Activated CD4-positive, alpha-beta T cell treated with anti-CD3 and anti-CD28 coated beads, Interleukin-2, amount 10 ng/mL, durations not matched to agents 24 days and 14 days (primary cell): ENCODE data around the gene TXNIP. TPM values are rescaled to one million over a fixed set of nuclear protein-coding genes. Genes with fewer than 3 reads are reported as not detected.

Experiments used
- DNase-seq: peaks from one replicate; pipeline ENCODE4 v3.0.0; 2022
- H3K27ac Mint-ChIP-seq: one replicate; pipeline ENCODE4 v1.8.0; 2022; ENCODE audit warnings: mild to moderate bottlenecking, mixed read lengths
- H3K27me3 Mint-ChIP-seq: one replicate; pipeline ENCODE4 v1.8.0; 2022; ENCODE audit warnings: mixed read lengths
- H3K36me3 Mint-ChIP-seq: one replicate; pipeline ENCODE4 v1.8.0; 2022; ENCODE audit warnings: low read depth, mild to moderate bottlenecking, mixed read lengths
- H3K4me1 Mint-ChIP-seq: one replicate; pipeline ENCODE4 v1.8.0; 2021; ENCODE audit warnings: mixed read lengths
- H3K4me3 Mint-ChIP-seq: one replicate; pipeline ENCODE4 v1.8.0; 2022; ENCODE audit warnings: mild to moderate bottlenecking, moderate library complexity, mixed read lengths
- H3K9me3 Mint-ChIP-seq: one replicate; pipeline ENCODE4 v1.8.0; 2021; ENCODE audit warnings: mixed read lengths
- intact Hi-C: fragments of 100-400 bp; cut with micrococcal nuclease; formaldehyde crosslinking; loops from one replicate; pipeline ENCODE4 v1.15.1; 2023
- total RNA-seq: library from RNA; stranded (reverse); gene quantifications from 2 replicates; pipeline ENCODE4 v1.2.3, GENCODE V29; 2022

The TXNIP gene
- total RNA-seq, 1 donor from 2014 or later = 85.2 TPM

DNA sequence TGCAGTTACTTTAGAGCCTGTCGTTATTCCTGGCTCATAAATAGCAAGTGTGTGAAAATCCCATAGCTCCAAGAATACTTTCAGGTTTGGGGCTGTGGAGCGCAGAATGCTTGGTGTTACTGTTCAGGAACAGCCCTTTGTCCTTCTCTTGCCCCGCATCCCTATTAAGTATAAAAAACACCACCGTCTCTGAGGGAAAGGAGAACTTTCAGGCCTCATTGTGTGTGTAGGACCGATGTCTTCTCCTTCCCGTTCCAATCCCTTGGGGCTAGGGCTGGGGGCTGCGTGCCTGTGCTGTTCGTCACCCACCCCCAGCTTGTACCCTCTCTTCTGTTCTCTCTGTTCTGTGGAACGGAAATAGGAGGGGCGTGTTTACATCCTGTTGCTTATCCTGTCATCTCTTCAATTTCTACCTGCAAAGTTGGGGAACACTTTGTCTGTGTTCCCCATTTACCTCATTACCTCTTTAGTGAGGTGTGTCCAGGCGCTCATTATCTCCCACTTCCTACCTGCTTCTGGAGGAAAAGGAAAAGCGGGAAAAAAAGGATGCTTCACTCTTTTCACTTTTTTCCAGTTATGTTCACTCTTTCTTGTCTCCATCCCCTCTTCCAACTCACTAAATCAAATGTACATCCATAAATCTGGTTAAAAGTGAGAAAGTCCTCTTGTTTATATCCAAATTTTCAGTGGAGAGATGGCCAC, 788 bp upstream of the TXNIP start:
- Mint-ChIP-seq H3K27me3 (no peaks in the 10 kb centered on the region), H3K27ac (peak overlapping the region; percentile 98), H3K4me3 (peak overlapping the region; percentile 93), H3K4me1 (peaks cover 63% of the 10 kb centered on the region), H3K36me3 (peaks cover 40% of the 10 kb centered on the region), H3K9me3 (no peaks in the 10 kb centered on the region)
- intact Hi-C loops = loop anchor here (2.0 to 10.0 kb wide), 2 partner anchors 56 to 1548 kb away; partner anchors contain the start of gene BCL9
- DNase-seq = peak; percentile 91

DNA sequence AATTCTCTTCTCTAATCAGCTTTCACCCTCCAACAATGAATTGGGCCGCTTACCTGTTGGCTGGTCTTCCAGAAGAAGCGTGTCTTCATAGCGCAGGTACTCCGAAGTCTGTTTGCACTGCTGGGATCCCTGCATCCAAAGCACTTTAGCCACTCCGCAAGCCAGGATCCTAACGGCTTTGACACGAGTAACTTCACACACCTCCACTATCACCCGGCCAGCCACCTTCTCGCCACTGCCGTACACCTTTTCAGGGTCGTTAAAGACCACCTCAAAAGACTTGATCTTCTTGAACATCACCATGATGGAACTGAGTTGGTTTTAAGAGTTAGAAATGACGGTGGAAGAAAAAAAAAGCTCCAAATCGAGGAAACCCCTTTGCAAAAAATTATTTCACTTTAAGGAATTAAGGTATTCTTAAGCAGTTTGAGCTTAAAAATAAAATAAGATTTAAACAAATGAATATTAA, 381 bp downstream of the TXNIP start:
- peaks cover 69% of the 10 kb centered on the region for H3K4me1 Mint-ChIP-seq
- H3K4me3 Mint-ChIP-seq = peak overlapping the region; percentile 93

DNA sequence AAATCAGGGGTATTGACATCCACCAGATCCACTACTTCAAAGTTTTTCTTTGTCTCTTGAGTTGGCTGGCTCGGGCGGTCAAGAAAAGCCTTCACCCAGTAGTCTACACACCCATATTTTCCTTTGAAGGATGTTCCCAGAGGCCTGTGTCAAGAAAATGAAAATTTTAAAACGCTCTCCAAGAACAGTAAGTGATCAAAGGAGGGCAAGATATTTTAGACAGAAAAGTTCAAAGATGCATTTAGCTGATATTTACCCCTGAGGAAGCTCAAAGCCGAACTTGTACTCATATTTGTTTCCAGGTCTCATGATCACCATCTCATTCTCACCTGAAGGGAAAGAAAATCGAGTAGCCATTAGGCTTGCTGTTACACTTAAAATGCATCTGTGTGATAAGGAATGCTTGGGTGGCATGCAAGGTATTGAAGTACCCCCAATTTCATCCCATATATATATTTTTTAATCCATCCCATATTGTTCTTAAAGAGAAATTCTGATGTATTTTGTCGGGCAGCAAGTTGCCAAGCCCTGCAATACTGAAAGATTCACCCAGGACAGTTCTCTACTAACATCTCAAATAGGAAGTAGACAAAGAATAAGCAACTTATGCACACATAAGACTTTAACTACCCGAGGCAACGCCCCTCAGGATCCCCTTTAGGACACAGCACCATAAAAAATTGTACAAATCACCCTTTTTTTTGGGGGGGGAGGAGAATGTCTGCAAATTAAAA, 1.1 kb downstream of the TXNIP start:
- intact Hi-C loops = loop anchor here (10.0 kb wide), 1 partner anchor 1549 kb away; the partner anchor contains the start of gene BCL9
- peaks cover 48% of the 10 kb centered on the region for H3K36me3 Mint-ChIP-seq

More for the DNA sequence above, 381 bp downstream of the TXNIP start:
- no peaks in the 10 kb centered on the region for H3K9me3 Mint-ChIP-seq
- peak overlapping the region; percentile 98 for H3K27ac Mint-ChIP-seq
- peak; percentile 72 for DNase-seq
- H3K36me3 Mint-ChIP-seq = peaks cover 48% of the 10 kb centered on the region
- no peaks in the 10 kb centered on the region for H3K27me3 Mint-ChIP-seq
- intact Hi-C loops = loop anchor here (1.0 to 10.0 kb wide), 7 partner anchors 11 to 1549 kb away; partner anchors contain the start of genes ANKRD34A, BCL9, POLR3GL and RBM8A

DNA sequence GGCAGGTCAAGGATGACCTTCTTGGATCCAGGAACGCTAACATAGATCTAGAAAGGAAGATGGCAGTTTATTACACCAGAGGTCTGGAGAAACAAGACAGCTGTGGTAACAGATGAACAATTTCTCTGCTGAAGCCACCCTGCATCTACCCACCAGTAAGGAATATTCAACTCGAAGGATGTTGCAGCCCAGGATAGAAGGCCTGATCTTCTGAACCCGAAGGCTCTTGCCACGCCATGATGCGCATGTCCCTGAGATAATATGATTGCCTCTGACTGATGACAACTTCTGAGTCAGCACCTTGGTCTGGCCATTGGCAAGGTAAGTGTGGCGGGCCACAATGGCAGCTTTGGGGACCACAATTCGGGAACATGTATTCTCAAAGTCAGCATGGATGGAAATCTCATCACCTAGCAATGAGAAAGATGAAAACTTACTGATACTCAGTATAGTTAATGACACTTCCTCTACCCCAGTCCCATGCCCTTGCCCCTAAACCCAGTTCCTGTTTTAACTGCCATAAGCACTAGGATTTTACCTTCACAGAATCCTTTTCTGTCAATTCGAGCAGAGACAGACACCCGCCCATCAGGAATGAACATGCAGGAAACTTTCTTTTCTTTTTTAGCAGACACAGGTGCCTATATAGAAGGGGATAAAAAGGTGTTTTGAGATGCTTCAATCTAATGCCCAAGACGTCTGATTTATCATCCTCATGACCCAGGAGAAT, 1.8 kb downstream of the TXNIP start:
- H3K27me3 Mint-ChIP-seq = no peaks in the 10 kb centered on the region
- intact Hi-C loops = loop anchor here (10.0 kb wide), 1 partner anchor 1550 kb away; the partner anchor contains the start of gene BCL9
- H3K4me1 Mint-ChIP-seq = peaks cover 70% of the 10 kb centered on the region
- H3K9me3 Mint-ChIP-seq = no peaks in the 10 kb centered on the region
- H3K27ac Mint-ChIP-seq = peak overlapping the region; percentile 98
- H3K4me3 Mint-ChIP-seq = peak overlapping the region; percentile 93
- peak; percentile 77 for DNase-seq
- peaks cover 48% of the 10 kb centered on the region for H3K36me3 Mint-ChIP-seq

More for the DNA sequence above, 1.1 kb downstream of the TXNIP start:
- Mint-ChIP-seq H3K4me1 (peaks cover 74% of the 10 kb centered on the region), H3K27me3 (no peaks in the 10 kb centered on the region), H3K4me3 (peak overlapping the region; percentile 93), H3K9me3 (no peaks in the 10 kb centered on the region), H3K27ac (peak overlapping the region; percentile 98)
- no peak for DNase-seq

DNA sequence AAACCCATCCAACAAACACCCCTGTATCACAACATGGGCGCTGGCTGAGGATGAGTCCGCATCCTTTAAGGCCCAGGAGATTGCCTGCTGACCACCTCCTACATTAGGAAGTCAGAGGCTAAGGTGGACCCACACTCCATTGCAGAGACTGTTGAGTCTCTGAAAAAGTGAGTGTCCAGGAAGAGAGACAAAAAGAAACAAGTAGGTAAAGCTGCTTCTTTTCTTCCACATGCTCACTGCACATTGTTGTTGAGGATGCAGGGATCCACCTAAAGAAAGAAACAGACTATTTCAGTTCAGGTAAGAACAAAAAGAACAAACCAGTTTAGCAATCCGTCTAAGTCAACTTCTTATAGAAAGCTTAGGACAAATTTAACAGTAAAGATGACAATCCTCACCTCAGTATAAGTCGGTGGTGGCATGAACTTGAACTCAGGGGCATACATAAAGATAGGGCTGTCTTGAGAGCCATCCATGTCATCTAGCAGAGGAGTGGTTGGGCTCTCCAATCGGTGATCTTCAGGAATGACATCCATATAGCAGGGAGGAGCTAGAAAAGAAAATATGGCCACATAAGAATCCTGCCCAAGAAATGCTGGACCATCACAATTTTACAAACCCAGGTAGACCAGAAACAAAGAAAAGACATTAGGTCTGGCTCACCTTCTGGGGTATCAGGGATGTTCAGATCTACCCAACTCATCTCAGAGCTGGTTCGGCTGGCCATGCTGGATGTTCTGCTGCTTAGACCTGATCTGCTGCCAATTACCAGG, 2.6 kb downstream of the TXNIP start:
- H3K27ac Mint-ChIP-seq = peak overlapping the region; percentile 98
- DNase-seq = no peak
- H3K27me3 Mint-ChIP-seq = no peaks in the 10 kb centered on the region
- H3K36me3 Mint-ChIP-seq = peaks cover 48% of the 10 kb centered on the region
- peak overlapping the region; percentile 93 for H3K4me3 Mint-ChIP-seq
- intact Hi-C loops = loop anchor here (10.0 kb wide), 1 partner anchor 1551 kb away; the partner anchor contains the start of gene BCL9
- H3K4me1 Mint-ChIP-seq = peaks cover 64% of the 10 kb centered on the region
- H3K9me3 Mint-ChIP-seq = no peaks in the 10 kb centered on the region

DNA sequence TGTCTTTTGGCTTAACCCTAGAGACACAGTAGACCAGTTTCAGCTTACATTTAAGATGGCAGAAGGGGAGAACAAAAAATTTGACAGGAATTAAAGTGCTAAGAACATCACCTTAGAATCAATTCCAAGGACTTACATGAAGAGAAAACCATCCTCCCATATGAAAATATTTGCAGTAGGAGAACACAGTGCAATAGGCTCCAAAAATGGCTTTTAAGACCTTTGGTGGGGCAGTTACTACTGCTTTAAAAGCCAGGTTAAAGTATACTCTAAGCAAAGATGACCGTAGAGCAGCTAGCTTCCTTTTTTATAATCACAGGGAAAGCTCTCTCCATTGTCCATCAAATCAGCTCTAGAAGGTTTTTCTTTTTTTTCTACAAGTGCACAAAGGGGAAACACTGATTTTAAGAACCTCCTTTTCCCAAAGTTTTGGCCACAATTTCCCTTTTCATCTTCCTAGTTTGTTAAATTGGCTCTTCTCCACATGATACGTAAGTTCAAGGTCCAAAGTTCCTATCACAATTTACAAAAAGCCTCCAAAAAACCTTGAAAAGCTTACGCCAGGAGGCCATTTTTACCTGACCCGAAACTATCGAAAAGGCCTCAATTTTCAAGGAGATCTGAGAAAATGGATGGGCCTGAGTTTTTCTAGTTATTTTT, 3.3 kb downstream of the TXNIP start:
- intact Hi-C loops = loop anchor here (10.0 kb wide), 1 partner anchor 1552 kb away; the partner anchor contains the start of gene BCL9
- no peaks in the 10 kb centered on the region for H3K27me3 Mint-ChIP-seq
- H3K36me3 Mint-ChIP-seq = peaks cover 48% of the 10 kb centered on the region
- H3K9me3 Mint-ChIP-seq = no peaks in the 10 kb centered on the region
- peaks cover 61% of the 10 kb centered on the region for H3K4me1 Mint-ChIP-seq
- peak overlapping the region; percentile 93 for H3K4me3 Mint-ChIP-seq
- peak overlapping the region; percentile 98 for H3K27ac Mint-ChIP-seq
- DNase-seq = no peak

DNA sequence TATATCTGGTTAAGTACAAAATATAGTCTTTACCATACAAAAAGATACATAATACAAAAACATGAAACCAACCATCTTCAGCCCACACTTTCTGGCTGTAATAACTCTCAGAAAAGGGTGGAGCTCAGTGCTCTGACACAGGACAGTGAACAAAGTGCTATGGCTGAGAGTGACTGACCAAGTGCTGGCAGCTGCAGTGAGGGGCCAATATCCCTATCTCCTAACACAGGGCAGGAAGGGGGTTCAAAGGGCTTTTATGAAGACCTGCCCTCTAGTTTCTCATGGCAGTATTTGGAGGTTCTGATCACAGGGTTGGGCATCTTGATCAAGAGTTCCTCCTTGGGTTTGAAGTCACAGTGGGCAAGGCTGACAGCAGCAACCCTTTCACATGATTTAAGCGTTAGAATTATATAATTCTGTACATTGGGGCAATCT, 3.9 kb downstream of the TXNIP start:
- no peaks in the 10 kb centered on the region for H3K27me3 Mint-ChIP-seq
- peaks cover 48% of the 10 kb centered on the region for H3K36me3 Mint-ChIP-seq
- no peaks in the 10 kb centered on the region for H3K9me3 Mint-ChIP-seq
- intact Hi-C loops = loop anchor here (10.0 kb wide), 1 partner anchor 1552 kb away; the partner anchor contains the start of gene BCL9
- no peak for DNase-seq
- peaks cover 56% of the 10 kb centered on the region for H3K4me1 Mint-ChIP-seq
- H3K27ac Mint-ChIP-seq = peak overlapping the region; percentile 65
- H3K4me3 Mint-ChIP-seq = peak overlapping the region; percentile 93

DNA sequence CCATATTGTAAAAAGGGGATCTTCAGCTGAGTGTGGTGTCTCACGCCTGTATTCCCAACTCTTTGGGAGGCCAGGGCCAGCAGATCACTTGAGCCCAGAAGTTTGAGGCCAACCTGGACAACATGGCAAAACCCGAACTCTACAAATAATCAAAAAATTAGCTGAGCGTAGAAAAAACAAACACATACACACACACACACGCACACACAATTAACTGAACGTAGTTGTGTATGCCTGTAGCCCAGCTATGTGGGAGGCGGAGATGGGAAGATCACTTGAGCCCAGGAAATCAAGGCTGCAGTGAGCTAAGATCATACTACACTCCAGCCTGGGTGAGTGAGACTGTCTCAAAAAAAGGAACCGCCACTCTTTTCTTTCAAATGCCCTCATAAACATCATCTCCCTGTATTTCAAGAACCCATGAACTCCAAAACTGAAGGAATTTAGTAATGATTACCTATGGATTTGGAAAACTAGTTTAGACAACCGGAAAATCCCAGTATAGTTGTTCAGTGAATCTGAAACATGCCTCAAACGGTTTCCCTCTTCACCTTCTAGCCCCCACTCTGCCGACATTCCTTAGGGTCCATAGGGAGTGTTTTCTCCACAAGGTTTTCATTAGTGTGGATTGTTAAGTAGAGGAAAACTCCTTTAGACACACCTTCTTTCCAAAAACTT, 4.5 kb downstream of the TXNIP start:
- Mint-ChIP-seq H3K4me3 (peak overlapping the region; percentile 37), H3K36me3 (peaks cover 48% of the 10 kb centered on the region), H3K27ac (peak overlapping the region; percentile 34), H3K4me1 (peaks cover 52% of the 10 kb centered on the region), H3K27me3 (no peaks in the 10 kb centered on the region), H3K9me3 (no peaks in the 10 kb centered on the region)
- intact Hi-C loops = loop anchor here (10.0 kb wide), 1 partner anchor 1553 kb away; the partner anchor contains the start of gene BCL9
- no peak for DNase-seq

DNA sequence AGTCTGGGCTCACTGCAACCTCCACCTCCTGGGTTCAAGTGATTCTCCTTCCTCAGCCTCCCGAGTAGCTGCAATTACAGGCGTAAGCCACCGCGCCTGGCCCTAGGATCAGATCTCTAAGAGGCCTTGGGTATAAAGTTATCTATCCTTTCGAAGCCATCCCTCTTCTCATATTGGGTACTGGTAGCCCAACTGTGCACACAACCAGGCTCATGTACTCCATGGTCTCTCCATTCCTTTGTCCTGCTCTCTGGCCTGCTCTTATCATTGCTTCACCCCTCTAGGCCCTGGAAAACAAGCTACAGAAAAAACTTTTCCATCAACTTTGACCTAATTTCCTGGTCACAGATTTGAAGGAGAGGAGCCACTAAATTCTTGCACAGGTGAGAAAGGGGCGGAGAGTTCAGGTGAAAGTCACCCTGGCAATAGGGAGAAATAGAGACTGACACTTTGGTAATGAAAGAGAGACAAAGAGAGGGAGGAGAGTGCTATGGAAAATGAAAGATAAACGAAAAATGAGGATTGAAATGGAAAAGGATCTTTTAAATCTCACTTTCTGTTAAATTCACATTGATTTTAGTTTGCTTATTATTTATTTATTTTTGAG, 6.0 kb downstream of the TXNIP start:
- H3K4me3 Mint-ChIP-seq = no peak overlapping the region
- peaks cover 38% of the 10 kb centered on the region for H3K36me3 Mint-ChIP-seq
- H3K27me3 Mint-ChIP-seq = no peaks in the 10 kb centered on the region
- intact Hi-C loops = loop anchor here (10.0 kb wide), 1 partner anchor 1554 kb away; the partner anchor contains the start of gene BCL9
- no peaks in the 10 kb centered on the region for H3K9me3 Mint-ChIP-seq
- DNase-seq = no peak
- H3K4me1 Mint-ChIP-seq = peaks cover 58% of the 10 kb centered on the region
- no peak overlapping the region for H3K27ac Mint-ChIP-seq

DNA sequence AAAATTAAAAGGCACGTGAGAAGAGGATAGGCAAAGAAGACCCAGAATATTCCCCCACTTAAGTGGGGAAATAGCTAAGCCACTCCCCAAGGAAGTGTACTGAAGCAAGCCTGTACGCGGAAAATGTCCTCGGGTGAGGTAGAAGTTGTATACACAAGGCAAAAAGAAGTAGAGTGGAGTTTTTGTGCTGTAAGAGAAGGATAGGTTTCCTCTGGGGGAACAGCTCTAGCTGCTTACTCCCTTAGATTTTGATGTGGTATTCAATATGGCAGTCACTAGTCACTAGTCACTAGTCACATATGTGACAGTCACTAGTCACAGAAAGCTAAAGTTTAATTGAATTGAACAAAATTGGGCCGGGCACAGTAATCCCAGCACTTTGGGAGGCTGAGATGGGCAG, 7.6 kb downstream of the TXNIP start:
- Mint-ChIP-seq H3K4me3 (no peak overlapping the region), H3K4me1 (peaks cover 61% of the 10 kb centered on the region), H3K27me3 (no peaks in the 10 kb centered on the region), H3K27ac (peak overlapping the region; percentile 9), H3K9me3 (no peaks in the 10 kb centered on the region), H3K36me3 (peaks cover 24% of the 10 kb centered on the region)
- intact Hi-C loops = no loop called here
- no peak for DNase-seq

DNA sequence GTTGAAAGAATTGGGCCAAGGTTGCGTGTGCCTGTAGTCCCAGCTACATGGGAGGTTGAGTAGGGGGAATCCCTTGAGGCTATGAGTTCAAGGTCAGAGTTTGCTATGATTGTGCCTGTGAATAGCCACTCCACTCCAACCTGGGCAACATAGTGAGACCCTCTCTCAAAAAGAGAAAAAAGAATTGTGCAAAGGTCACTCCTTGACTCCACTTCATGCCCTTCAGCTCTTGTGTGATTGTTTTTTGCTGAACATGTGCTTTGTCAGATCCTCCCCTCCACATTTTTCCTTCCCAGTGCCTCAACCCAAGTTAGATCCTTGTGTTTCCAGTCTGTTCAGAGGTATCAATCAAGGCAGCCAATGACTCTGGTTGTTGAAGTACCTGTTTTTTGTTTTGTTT, 8.5 kb downstream of the TXNIP start:
- intact Hi-C loops = no loop called here
- H3K4me3 Mint-ChIP-seq = no peak overlapping the region

More for the DNA sequence above, 8.5 kb downstream of the TXNIP start:
- Mint-ChIP-seq H3K4me1 (peaks cover 59% of the 10 kb centered on the region), H3K36me3 (peaks cover 16% of the 10 kb centered on the region), H3K9me3 (no peaks in the 10 kb centered on the region), H3K27ac (no peak overlapping the region), H3K27me3 (no peaks in the 10 kb centered on the region)
- DNase-seq = no peak
